WTC11 (cell line): Measurements from ENCODE around the gene CLCN4.

Experiments
- ATF6 ChIP-seq: sonication (generic); formaldehyde crosslinking; IDR thresholded peaks from 2 replicates; pipeline ENCODE4 v1.8.1; 2023; ENCODE audit warnings: mild to moderate bottlenecking, missing genetic modification reagents
- CTCF ChIP-seq: fragments of 200-600 bp; IDR thresholded peaks from 2 replicates; pipeline ENCODE4 v1.8.0; 2022; ENCODE audit warnings: antibody characterized with exemption
- E2F4 ChIP-seq: sonication (generic); formaldehyde crosslinking; IDR thresholded peaks from 2 replicates; pipeline ENCODE4 v1.8.1; 2022; ENCODE audit warnings: low read depth, mild to moderate bottlenecking, moderate library complexity, missing genetic modification reagents, borderline replicate concordance
- ERG ChIP-seq: fragments of 250-450 bp; sonication (Bioruptor Pico); IDR thresholded peaks from 2 replicates; pipeline ENCODE4 v1.8.0; 2021; ENCODE audit warnings: mild to moderate bottlenecking
- IRF2 ChIP-seq: sonication (generic); formaldehyde crosslinking; IDR thresholded peaks from 2 replicates; pipeline ENCODE4 v1.8.0; 2022; ENCODE audit warnings: low read depth, missing genetic modification reagents, borderline replicate concordance
- MAX ChIP-seq: sonication (generic); formaldehyde crosslinking; IDR thresholded peaks from 2 replicates; pipeline ENCODE4 v1.8.0; 2022; ENCODE audit warnings: mild to moderate bottlenecking, missing genetic modification reagents
- NR2C2 ChIP-seq: sonication (generic); formaldehyde crosslinking; IDR thresholded peaks from 2 replicates; pipeline ENCODE4 v1.8.0; 2022; ENCODE audit warnings: mild to moderate bottlenecking, missing genetic modification reagents
- SMAD3 ChIP-seq: sonication (generic); formaldehyde crosslinking; IDR thresholded peaks from 2 replicates; pipeline ENCODE4 v1.8.0; 2022; ENCODE audit warnings: missing genetic modification reagents, mild to moderate bottlenecking, borderline replicate concordance
- SMAD4 ChIP-seq: sonication (generic); formaldehyde crosslinking; IDR thresholded peaks from 2 replicates; pipeline ENCODE4 v1.8.0; 2022; ENCODE audit warnings: mild to moderate bottlenecking, missing genetic modification reagents
- TCF7 ChIP-seq: sonication (generic); formaldehyde crosslinking; IDR thresholded peaks from 2 replicates; pipeline ENCODE4 v1.8.0; 2022; ENCODE audit warnings: mild to moderate bottlenecking, low read depth, missing genetic modification reagents, moderate library complexity
- TEAD4 ChIP-seq: sonication (generic); formaldehyde crosslinking; IDR thresholded peaks from 2 replicates; pipeline ENCODE4 v1.8.0; 2022; ENCODE audit warnings: mild to moderate bottlenecking, missing genetic modification reagents
- TP53 ChIP-seq: sonication (generic); formaldehyde crosslinking; IDR thresholded peaks from 2 replicates; pipeline ENCODE4 v1.8.1; 2023; ENCODE audit warnings: mild to moderate bottlenecking, missing genetic modification reagents
- ZNF317 ChIP-seq: sonication (generic); formaldehyde crosslinking; IDR thresholded peaks from 2 replicates; pipeline ENCODE4 v1.8.1; 2023; ENCODE audit warnings: low read depth, mild to moderate bottlenecking, moderate library complexity, missing genetic modification reagents, borderline replicate concordance

- TF ChIP-seq IRF2 (CRISPR knock-in tag) (no peak), MAX (CRISPR knock-in tag) (no peak), ZNF317 (CRISPR knock-in tag) (no peak), CTCF (no peak), SMAD3 (CRISPR knock-in tag) (no peak), TP53 (CRISPR knock-in tag) (no peak), ERG (CRISPR knock-in tag) (no peak), NR2C2 (no peak), SMAD4 (CRISPR knock-in tag) (no peak), ATF6 (no peak), E2F4 (CRISPR knock-in tag) (no peak), TCF7 (CRISPR knock-in tag) (no peak), TEAD4 (CRISPR knock-in tag) (no peak)
These were observed 19.6 kb downstream of the CLCN4 start for GRCh38 chrX:10176121-10177003.
